GM12873 (cell line): ENCODE measurements around the gene UNC5C.

Experiments used
- CTCF ChIP-seq: IDR thresholded peaks from 2 replicates; pipeline ENCODE4 v1.5.1; 2012; ENCODE audit warnings: low read depth, mild to moderate bottlenecking, moderate library complexity, low read length, control low read depth; ENCODE audit not compliant: insufficient read depth; ENCODE audit errors: missing control alignments

Gene UNC5C

GRCh38 chr4:95506264-95506663 is 42.5 kb downstream of the UNC5C start:
- TF ChIP-seq CTCF: no peak

- no peak for TF ChIP-seq CTCF
These were observed 43.0 kb downstream of the UNC5C start for GRCh38 chr4:95505799-95506198.

DNA sequence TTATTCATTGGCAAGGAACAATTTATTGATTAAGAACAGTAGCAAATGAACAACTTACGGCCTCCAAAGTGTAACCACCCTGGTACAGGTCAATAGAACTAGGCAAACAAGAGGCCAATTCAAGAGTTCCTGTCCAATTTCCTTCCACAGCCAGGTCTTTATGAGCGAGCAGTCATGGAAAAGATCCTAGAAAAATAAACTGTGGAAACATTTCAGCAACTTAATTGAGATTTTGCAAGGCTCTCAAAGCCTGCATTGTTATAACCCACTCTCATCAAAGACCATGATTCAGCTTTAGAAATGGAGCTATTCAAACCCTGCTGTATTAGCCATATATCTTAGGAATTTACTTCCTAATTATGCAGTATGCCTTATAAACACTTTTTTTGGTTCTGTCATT is 43.6 kb downstream of the UNC5C start:
- TF ChIP-seq CTCF: no peak

DNA sequence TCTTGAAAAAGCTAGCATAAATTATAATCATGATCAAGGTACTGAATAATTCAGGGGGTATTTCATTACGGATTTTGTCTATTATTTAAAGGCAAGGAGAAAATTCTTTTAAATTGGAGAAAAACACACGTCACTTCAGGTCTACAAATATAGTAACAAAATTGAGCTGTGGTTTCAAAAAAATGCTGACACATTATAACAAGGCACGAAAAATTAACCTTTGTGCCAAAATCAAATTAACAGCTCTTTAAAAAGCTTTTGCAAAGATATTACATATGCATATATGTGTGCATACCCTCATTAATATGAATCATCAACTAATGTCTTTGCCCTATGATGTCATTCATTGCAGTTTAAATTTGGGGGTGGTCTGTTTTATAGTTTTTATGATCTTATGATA is 44.3 kb downstream of the UNC5C start:
- no peak for TF ChIP-seq CTCF

GRCh38 chr4:95500361-95500760 is 48.4 kb downstream of the UNC5C start:
- no peak for TF ChIP-seq CTCF

DNA sequence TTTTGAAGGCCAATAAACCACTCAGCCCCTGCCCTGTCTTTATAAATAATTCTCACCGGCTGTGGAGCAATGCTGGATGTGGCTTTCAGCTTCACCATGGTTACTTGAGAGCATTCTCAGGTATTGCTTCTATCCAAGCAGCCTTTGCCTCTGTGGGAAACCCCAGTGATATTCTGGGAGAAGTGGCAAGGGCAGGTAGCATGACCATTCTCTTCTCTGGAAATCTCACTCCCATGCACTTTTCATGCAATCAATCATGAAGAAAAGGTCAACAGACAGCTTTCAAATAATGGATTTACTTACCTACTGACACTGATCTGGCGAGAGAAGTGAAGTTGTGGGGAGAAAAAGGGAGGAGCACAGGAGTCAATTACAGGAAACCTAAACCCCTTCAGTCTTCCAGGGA is 49.5 kb downstream of the UNC5C start:
- TF ChIP-seq CTCF: no peak

GRCh38 chr4:95494186-95494585 is 54.6 kb downstream of the UNC5C start:
- TF ChIP-seq CTCF: no peak
